SU-DHL-6 (cell line): ENCODE results near the gene IL36RN.

Experiments used
- H2AFZ ChIP-seq: fragments of 200-600 bp; sonication (generic); 2 replicates; pipeline ENCODE4 v1.6.1; 2014; ENCODE audit warnings: low read depth, mild to moderate bottlenecking, moderate library complexity, mixed read lengths, antibody characterized with exemption, low read length; ENCODE audit not compliant: severe bottlenecking
- H3F3A ChIP-seq: fragments of 200-600 bp; shearing (Covaris generic); 2 replicates; pipeline ENCODE4 v1.6.0; 2016; ENCODE audit warnings: antibody characterized with exemption, mild to moderate bottlenecking; ENCODE audit not compliant: insufficient read depth
- H3K27ac ChIP-seq: fragments of 200-600 bp; sonication (generic); 2 replicates; pipeline ENCODE4 v1.5.1; 2016; ENCODE audit warnings: low read depth, mild to moderate bottlenecking, low read length, moderate library complexity, mixed read lengths
- H3K27me3 ChIP-seq: fragments of 200-600 bp; sonication (generic), shearing (Covaris generic); 2 replicates; pipeline ENCODE4 v1.6.0; 2014; ENCODE audit warnings: mild to moderate bottlenecking, low read length
- H3K36me3 ChIP-seq: fragments of 200-600 bp; sonication (generic); 2 replicates; pipeline ENCODE4 v1.6.1; 2014; ENCODE audit warnings: mild to moderate bottlenecking, low read length, mixed read lengths
- H3K4me2 ChIP-seq: fragments of 300-600, 200-600 bp; shearing (Covaris generic), sonication (generic); 2 replicates; pipeline ENCODE4 v1.6.0; 2014; ENCODE audit warnings: low read length, low read depth, mild to moderate bottlenecking; ENCODE audit not compliant: poor library complexity, severe bottlenecking
- H3K4me3 ChIP-seq: fragments of 200-600 bp; sonication (generic); 2 replicates; pipeline ENCODE4 v1.5.1; 2014; ENCODE audit warnings: antibody characterized with exemption, low read length, mild to moderate bottlenecking, mixed read lengths; ENCODE audit not compliant: insufficient read depth, poor library complexity, severe bottlenecking
- H3K79me2 ChIP-seq: fragments of 200-600 bp; sonication (generic); 2 replicates; pipeline ENCODE4 v1.6.1; 2014; ENCODE audit warnings: mild to moderate bottlenecking, low read length, moderate library complexity; ENCODE audit not compliant: insufficient read depth
- H3K9ac ChIP-seq: fragments of 200-600 bp; sonication (generic); 2 replicates; pipeline ENCODE4 v1.7.0; 2014; ENCODE audit warnings: mild to moderate bottlenecking, low read length
- H3K9me2 ChIP-seq: fragments of 200-600 bp; sonication (generic); replicated peaks from 2 replicates; pipeline ENCODE4 v1.6.1; 2014; ENCODE audit warnings: low read length; ENCODE audit not compliant: insufficient read depth
- H3K9me3 ChIP-seq: fragments of 200-600 bp; sonication (generic); 2 replicates; pipeline ENCODE4 v1.6.1; 2014; ENCODE audit warnings: low read length, mixed read lengths; ENCODE audit not compliant: insufficient read depth
- H4K20me1 ChIP-seq: fragments of 200-600 bp; sonication (generic); 2 replicates; pipeline ENCODE4 v1.6.1; 2014; ENCODE audit warnings: low read depth, mild to moderate bottlenecking, antibody characterized with exemption, low read length, moderate library complexity, mixed read lengths
- EZH2phosphoT487 ChIP-seq: fragments of 200-600 bp; sonication (generic), shearing (Covaris generic); conservative IDR thresholded peaks from 2 replicates; pipeline ENCODE4 v1.6.1; 2018; ENCODE audit warnings: mild to moderate bottlenecking, antibody characterized with exemption, low read length, moderate library complexity, mixed read lengths
- TF ChIP-seq, protein P1 (sequence below): fragments of 200-600 bp; sonication (generic); IDR thresholded peaks from one replicate; pipeline ENCODE4 v1.5.1; 2017; ENCODE audit warnings: antibody characterized with exemption, mild to moderate bottlenecking, low read length, moderate library complexity; ENCODE audit not compliant: insufficient read depth, poor library complexity, severe bottlenecking

Gene IL36RN

DNA sequence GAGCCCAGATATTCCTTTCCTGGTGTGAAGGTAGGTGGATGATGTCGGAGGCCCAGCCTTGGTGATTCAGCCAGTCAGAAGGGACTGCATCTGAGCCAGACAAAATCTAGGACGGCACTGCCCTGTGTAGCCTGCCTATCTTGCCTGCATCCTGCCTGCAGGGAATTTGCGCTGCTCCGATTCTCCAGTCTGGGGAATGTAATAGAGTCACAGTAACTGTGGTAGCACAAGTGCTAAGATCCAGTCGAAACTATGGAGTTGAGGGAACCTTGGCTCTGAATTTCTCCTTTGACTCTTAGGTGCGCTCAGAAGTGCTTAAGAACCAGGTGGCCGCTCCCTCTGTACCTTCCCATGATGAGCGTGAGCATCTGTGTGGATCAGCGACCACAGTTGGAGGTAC lies 22.2 kb upstream of the IL36RN start:
- TF ChIP-seq, protein P1, sequence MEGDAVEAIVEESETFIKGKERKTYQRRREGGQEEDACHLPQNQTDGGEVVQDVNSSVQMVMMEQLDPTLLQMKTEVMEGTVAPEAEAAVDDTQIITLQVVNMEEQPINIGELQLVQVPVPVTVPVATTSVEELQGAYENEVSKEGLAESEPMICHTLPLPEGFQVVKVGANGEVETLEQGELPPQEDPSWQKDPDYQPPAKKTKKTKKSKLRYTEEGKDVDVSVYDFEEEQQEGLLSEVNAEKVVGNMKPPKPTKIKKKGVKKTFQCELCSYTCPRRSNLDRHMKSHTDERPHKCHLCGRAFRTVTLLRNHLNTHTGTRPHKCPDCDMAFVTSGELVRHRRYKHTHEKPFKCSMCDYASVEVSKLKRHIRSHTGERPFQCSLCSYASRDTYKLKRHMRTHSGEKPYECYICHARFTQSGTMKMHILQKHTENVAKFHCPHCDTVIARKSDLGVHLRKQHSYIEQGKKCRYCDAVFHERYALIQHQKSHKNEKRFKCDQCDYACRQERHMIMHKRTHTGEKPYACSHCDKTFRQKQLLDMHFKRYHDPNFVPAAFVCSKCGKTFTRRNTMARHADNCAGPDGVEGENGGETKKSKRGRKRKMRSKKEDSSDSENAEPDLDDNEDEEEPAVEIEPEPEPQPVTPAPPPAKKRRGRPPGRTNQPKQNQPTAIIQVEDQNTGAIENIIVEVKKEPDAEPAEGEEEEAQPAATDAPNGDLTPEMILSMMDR = no peak
- Histone ChIP-seq H3K9me2 (no peaks in the 10 kb centered on the region), H3K79me2 (no peaks in the 10 kb centered on the region), H3K9me3 (no peaks in the 10 kb centered on the region), H3K9ac (no peak overlapping the region), H3K4me2 (no peak overlapping the region), H3F3A (no peaks in the 10 kb centered on the region), H3K4me3 (no peak overlapping the region), H3K27ac (no peak overlapping the region), H3K36me3 (no peaks in the 10 kb centered on the region), H2AFZ (no peak overlapping the region), H4K20me1 (no peaks in the 10 kb centered on the region), H3K27me3 (no peaks in the 10 kb centered on the region)

DNA sequence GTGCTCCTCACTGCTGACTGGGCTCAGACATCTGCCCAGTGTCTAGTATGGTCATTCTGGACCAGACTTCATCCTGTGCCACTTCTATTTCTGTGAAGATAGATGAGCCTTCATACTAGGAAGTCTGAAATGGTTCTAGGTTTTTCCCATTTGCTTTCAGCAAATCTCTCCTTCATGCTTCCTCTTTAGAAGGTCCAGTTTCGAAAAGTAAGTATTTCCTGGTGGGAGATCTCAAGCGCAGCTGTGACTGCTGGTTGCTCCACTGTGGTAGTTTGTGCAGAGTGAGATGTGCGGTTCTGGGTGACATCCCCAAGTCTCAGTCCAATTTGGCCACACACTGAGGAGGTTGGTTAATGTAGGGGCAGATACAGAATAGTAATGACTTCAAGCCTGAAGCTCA lies 20.7 kb upstream of the IL36RN start:
- no peaks in the 10 kb centered on the region for H3K9me3 ChIP-seq
- no peak overlapping the region for H3K4me2 ChIP-seq
- no peaks in the 10 kb centered on the region for H4K20me1 ChIP-seq
- no peaks in the 10 kb centered on the region for H3K79me2 ChIP-seq
- H3K4me3 ChIP-seq = no peak overlapping the region
- no peak overlapping the region for H3K9ac ChIP-seq
- TF ChIP-seq EZH2phosphoT487 = no peak
- TF ChIP-seq, protein P1 = no peak
- no peaks in the 10 kb centered on the region for H3K27me3 ChIP-seq
- H3K36me3 ChIP-seq = no peaks in the 10 kb centered on the region
- H2AFZ ChIP-seq = no peak overlapping the region
- no peaks in the 10 kb centered on the region for H3F3A ChIP-seq
- no peaks in the 10 kb centered on the region for H3K9me2 ChIP-seq
- no peak overlapping the region for H3K27ac ChIP-seq

DNA sequence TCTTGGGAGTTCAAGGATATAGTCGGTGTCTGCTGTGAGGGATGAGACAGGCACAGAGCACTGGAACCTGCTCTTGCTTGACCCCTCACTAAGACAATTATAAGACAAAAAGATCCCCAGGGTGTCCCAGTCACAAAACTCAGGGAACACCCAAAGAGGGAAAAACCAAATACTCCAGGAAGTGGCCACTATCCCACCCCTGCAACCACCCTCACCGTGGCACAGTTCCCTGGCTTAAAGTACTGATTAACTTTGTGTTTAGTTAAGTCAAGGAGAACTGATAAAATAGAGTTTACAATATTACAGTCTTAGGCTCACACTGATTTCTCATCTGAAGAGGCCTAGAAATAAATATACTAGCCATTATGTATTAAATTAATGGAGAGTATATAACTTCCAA lies 19.8 kb upstream of the IL36RN start:
- Histone ChIP-seq H2AFZ (no peak overlapping the region), H4K20me1 (no peaks in the 10 kb centered on the region), H3K27ac (no peak overlapping the region), H3F3A (no peaks in the 10 kb centered on the region), H3K4me2 (no peak overlapping the region), H3K9me3 (no peaks in the 10 kb centered on the region), H3K4me3 (no peak overlapping the region), H3K9ac (no peak overlapping the region), H3K79me2 (no peaks in the 10 kb centered on the region), H3K36me3 (no peaks in the 10 kb centered on the region), H3K9me2 (no peaks in the 10 kb centered on the region), H3K27me3 (no peaks in the 10 kb centered on the region)
- no peak for TF ChIP-seq EZH2phosphoT487
- TF ChIP-seq, protein P1 = no peak

DNA sequence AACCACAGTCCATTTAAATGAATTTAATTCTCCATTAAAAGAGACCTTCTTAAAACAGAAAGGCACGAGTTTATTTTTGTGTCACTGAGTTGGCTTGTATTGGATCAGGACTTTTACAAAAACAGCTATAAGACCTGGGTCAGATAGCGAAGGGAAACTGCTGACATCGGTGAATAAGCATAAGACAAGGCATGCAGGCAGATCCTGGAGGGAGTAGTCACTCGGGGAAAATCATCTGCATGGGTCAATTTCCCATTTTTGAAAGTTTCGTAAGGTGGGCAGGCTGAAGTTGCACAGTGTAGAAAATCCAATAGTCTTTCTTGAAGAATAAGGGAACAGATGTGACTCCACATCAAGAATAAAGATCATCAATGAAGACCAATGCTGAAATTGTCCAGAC lies 19.3 kb upstream of the IL36RN start:
- H3K27me3 ChIP-seq = no peaks in the 10 kb centered on the region
- TF ChIP-seq, protein P1 = no peak
- no peak for TF ChIP-seq EZH2phosphoT487
- no peak overlapping the region for H3K27ac ChIP-seq
- no peaks in the 10 kb centered on the region for H3K36me3 ChIP-seq
- no peaks in the 10 kb centered on the region for H3K79me2 ChIP-seq
- no peak overlapping the region for H2AFZ ChIP-seq
- H3K9me3 ChIP-seq = no peaks in the 10 kb centered on the region
- H3K4me3 ChIP-seq = no peak overlapping the region
- no peaks in the 10 kb centered on the region for H4K20me1 ChIP-seq
- no peaks in the 10 kb centered on the region for H3K9me2 ChIP-seq
- H3F3A ChIP-seq = no peaks in the 10 kb centered on the region
- H3K4me2 ChIP-seq = no peak overlapping the region
- no peak overlapping the region for H3K9ac ChIP-seq
